Panc1 (cell line): ENCODE results near the gene WWTR1.

Source experiments
- POLR2AphosphoS5 ChIP-seq: IDR thresholded peaks from 2 replicates; pipeline ENCODE4 v1.6.1; 2012; ENCODE audit warnings: mild to moderate bottlenecking, low read depth, low read length, moderate library complexity
- SIN3A ChIP-seq: IDR thresholded peaks from 2 replicates; pipeline ENCODE4 v1.6.1; 2012; ENCODE audit warnings: low read depth, mild to moderate bottlenecking, low read length, moderate library complexity, borderline replicate concordance; ENCODE audit not compliant: insufficient read depth
- TCF7L2 ChIP-seq: IDR thresholded peaks from 2 replicates; pipeline ENCODE4 v1.6.1; 2011; ENCODE audit warnings: mild to moderate bottlenecking, low read depth, low read length, inconsistent platforms
- TF ChIP-seq, protein P1 (sequence below): fragments of 450-650 bp; IDR thresholded peaks from 2 replicates; pipeline ENCODE4 v1.5.1; 2017; ENCODE audit warnings: mild to moderate bottlenecking
- TF ChIP-seq, protein P2 (sequence below), 2 experiments: IDR thresholded peaks; 2 replicates each; pipeline ENCODE4 v1.6.1; 2011 to 2012; ENCODE audit warnings: low read depth in 2 of 2, control low read depth in 1 of 2, low read length in 1 of 2, mild to moderate bottlenecking in 1 of 2, moderate library complexity in 1 of 2; ENCODE audit not compliant: insufficient read depth in 1 of 2

DNA sequence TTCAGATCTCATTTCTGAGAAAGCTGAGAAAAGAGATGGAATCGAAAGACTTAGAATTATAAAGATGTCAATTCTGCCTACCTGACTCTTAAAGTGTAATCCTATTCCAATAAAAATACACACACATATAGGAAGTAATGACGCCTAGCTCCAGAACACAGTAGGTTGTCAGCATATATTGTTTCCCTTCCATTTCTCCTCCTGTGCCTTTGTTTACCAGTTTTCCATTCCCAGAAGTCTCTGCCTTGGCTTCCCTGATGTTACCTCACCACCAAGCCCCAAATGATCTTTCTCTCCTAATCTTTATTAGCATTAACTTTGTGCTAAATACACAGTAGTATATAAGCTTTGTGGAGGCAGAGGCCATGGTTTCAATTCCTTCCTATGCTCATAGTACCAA, 143.4 kb downstream of the WWTR1 start:
- TF ChIP-seq, protein P1, sequence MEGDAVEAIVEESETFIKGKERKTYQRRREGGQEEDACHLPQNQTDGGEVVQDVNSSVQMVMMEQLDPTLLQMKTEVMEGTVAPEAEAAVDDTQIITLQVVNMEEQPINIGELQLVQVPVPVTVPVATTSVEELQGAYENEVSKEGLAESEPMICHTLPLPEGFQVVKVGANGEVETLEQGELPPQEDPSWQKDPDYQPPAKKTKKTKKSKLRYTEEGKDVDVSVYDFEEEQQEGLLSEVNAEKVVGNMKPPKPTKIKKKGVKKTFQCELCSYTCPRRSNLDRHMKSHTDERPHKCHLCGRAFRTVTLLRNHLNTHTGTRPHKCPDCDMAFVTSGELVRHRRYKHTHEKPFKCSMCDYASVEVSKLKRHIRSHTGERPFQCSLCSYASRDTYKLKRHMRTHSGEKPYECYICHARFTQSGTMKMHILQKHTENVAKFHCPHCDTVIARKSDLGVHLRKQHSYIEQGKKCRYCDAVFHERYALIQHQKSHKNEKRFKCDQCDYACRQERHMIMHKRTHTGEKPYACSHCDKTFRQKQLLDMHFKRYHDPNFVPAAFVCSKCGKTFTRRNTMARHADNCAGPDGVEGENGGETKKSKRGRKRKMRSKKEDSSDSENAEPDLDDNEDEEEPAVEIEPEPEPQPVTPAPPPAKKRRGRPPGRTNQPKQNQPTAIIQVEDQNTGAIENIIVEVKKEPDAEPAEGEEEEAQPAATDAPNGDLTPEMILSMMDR = no peak
- TF ChIP-seq SIN3A (no peak), POLR2AphosphoS5 (peak; percentile 77), TCF7L2 (no peak)
- TF ChIP-seq, protein P2, sequence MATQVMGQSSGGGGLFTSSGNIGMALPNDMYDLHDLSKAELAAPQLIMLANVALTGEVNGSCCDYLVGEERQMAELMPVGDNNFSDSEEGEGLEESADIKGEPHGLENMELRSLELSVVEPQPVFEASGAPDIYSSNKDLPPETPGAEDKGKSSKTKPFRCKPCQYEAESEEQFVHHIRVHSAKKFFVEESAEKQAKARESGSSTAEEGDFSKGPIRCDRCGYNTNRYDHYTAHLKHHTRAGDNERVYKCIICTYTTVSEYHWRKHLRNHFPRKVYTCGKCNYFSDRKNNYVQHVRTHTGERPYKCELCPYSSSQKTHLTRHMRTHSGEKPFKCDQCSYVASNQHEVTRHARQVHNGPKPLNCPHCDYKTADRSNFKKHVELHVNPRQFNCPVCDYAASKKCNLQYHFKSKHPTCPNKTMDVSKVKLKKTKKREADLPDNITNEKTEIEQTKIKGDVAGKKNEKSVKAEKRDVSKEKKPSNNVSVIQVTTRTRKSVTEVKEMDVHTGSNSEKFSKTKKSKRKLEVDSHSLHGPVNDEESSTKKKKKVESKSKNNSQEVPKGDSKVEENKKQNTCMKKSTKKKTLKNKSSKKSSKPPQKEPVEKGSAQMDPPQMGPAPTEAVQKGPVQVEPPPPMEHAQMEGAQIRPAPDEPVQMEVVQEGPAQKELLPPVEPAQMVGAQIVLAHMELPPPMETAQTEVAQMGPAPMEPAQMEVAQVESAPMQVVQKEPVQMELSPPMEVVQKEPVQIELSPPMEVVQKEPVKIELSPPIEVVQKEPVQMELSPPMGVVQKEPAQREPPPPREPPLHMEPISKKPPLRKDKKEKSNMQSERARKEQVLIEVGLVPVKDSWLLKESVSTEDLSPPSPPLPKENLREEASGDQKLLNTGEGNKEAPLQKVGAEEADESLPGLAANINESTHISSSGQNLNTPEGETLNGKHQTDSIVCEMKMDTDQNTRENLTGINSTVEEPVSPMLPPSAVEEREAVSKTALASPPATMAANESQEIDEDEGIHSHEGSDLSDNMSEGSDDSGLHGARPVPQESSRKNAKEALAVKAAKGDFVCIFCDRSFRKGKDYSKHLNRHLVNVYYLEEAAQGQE (IDR thresholded peaks at IDR 0.05; ENCODE audit: insufficient read depth in 1 of 2, low read depth in 2 of 2, low read length in 1 of 2) = no peak
